H1 (cell line): ENCODE data around the gene ABHD2. TPM values are rescaled to one million over a fixed set of nuclear protein-coding genes. Genes with fewer than 3 reads are reported as not detected.

Source experiments
- CBX8 ChIP-seq: fragments of 300-800, 300-1000 bp; sonication (generic); IDR thresholded peaks from 2 replicates; pipeline ENCODE4 v1.7.1; 2016; ENCODE audit warnings: low read depth, low read length, borderline replicate concordance
- JUND ChIP-seq: IDR thresholded peaks from 2 replicates; pipeline ENCODE4 v1.6.1; 2011; ENCODE audit warnings: mild to moderate bottlenecking, improper control_type of control experiment, low read length
- POU5F1 ChIP-seq: IDR thresholded peaks from 2 replicates; pipeline ENCODE4 v1.6.1; 2011; ENCODE audit warnings: low read depth, mild to moderate bottlenecking, low read length, moderate library complexity
- SP2 ChIP-seq: IDR thresholded peaks from 2 replicates; pipeline ENCODE4 v1.6.1; 2012; ENCODE audit warnings: mild to moderate bottlenecking, low read length, inconsistent platforms
- SRF ChIP-seq: IDR thresholded peaks from 2 replicates; pipeline ENCODE4 v1.6.1; 2011; ENCODE audit warnings: mild to moderate bottlenecking, low read depth, low read length, moderate library complexity
- TBP ChIP-seq: IDR thresholded peaks from 2 replicates; pipeline ENCODE4 v1.6.1; 2011; ENCODE audit warnings: low read depth, low read length, improper control_type of control experiment
- polyA plus RNA-seq, 7 experiments: library from polyadenylated mRNA; depleted of rRNA in 3 of 7; stranded (reverse) in 5 of 7; unstranded in 2 of 7; fragments of >200 nt in 5 of 7; fragments of 200-250 nt in 2 of 7; gene quantifications; 1 replicate in 5 of 7; 2 replicates in 1 of 7; 4 replicates in 1 of 7; pipeline versions ENCODE4 v1.2.1 to v1.2.3, GENCODE V29; 2011 to 2013; ENCODE audit warnings: missing spikeins in 2 of 7, mixed read lengths in 2 of 7
- total RNA-seq: library from RNA; stranded (reverse); fragmentation: NEBNext Ultra II Directional; extraction: Animal tissue kit (Norgen Biotek cat#: 25700); gene quantifications from 2 replicates; pipeline ENCODE4 v1.2.1, GENCODE V29; 2021
- TF ChIP-seq, protein P1 (sequence below): fragments of 300-600 bp; sonication (generic); IDR thresholded peaks from 2 replicates; pipeline ENCODE4 v1.7.1; 2012; ENCODE audit warnings: low read length, moderate library complexity, mild to moderate bottlenecking, inconsistent platforms; ENCODE audit not compliant: insufficient replicate concordance
- TF ChIP-seq, protein P2 (sequence below): IDR thresholded peaks from 2 replicates; pipeline ENCODE4 v1.6.1; 2011; ENCODE audit warnings: low read depth, mild to moderate bottlenecking, low read length; ENCODE audit not compliant: insufficient read depth

Gene ABHD2
- total and polyA plus RNA-seq, 2 of the 8 experiments (the other 6 are each of a cell fraction or from before 2014, with no cell fraction given), result 9.1 to 23.7 TPM

DNA sequence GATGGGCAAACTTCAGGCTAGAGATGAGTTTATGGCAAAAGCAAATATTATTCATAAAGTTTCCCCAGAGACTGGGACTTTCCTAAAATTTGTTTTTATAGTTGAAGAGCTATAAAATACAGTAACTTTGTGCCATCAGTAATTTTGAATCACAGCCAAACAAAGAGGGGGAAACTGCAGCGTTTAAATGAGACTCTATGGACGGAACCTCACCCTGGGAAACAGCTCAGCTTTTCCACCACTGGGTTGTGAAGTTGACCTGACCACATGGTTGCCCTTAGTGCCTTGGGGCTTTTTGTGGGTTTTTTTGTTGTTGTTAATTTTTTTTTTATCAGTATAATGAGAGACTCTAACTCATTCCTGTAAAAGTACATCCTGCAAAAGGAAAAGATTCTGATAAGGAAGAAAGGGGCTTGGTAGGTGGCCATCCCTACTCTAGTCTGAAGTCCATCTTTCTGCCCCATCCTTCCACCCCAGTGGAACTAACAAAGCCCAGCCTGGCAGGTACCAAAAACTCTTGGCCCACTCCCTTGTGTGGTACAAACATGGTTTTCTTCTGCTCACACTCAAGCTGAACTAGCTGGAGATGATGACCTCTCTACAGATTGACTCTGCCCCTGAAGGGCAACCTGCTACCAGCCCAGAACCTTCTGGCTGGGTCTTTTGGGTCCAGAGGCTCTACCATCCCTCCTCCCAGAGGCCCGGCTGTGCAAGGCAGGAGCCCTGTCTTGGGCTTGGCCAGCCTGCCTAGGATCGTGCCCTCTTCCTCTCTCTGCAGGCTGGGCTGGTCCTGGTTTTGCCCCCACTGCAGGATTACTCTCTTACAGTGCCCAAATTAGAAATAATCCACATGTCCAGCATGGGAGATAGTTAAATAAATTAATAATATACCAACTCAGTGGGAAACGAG is 92.0 kb downstream of the ABHD2 start (continued):
- TF ChIP-seq, protein P1, sequence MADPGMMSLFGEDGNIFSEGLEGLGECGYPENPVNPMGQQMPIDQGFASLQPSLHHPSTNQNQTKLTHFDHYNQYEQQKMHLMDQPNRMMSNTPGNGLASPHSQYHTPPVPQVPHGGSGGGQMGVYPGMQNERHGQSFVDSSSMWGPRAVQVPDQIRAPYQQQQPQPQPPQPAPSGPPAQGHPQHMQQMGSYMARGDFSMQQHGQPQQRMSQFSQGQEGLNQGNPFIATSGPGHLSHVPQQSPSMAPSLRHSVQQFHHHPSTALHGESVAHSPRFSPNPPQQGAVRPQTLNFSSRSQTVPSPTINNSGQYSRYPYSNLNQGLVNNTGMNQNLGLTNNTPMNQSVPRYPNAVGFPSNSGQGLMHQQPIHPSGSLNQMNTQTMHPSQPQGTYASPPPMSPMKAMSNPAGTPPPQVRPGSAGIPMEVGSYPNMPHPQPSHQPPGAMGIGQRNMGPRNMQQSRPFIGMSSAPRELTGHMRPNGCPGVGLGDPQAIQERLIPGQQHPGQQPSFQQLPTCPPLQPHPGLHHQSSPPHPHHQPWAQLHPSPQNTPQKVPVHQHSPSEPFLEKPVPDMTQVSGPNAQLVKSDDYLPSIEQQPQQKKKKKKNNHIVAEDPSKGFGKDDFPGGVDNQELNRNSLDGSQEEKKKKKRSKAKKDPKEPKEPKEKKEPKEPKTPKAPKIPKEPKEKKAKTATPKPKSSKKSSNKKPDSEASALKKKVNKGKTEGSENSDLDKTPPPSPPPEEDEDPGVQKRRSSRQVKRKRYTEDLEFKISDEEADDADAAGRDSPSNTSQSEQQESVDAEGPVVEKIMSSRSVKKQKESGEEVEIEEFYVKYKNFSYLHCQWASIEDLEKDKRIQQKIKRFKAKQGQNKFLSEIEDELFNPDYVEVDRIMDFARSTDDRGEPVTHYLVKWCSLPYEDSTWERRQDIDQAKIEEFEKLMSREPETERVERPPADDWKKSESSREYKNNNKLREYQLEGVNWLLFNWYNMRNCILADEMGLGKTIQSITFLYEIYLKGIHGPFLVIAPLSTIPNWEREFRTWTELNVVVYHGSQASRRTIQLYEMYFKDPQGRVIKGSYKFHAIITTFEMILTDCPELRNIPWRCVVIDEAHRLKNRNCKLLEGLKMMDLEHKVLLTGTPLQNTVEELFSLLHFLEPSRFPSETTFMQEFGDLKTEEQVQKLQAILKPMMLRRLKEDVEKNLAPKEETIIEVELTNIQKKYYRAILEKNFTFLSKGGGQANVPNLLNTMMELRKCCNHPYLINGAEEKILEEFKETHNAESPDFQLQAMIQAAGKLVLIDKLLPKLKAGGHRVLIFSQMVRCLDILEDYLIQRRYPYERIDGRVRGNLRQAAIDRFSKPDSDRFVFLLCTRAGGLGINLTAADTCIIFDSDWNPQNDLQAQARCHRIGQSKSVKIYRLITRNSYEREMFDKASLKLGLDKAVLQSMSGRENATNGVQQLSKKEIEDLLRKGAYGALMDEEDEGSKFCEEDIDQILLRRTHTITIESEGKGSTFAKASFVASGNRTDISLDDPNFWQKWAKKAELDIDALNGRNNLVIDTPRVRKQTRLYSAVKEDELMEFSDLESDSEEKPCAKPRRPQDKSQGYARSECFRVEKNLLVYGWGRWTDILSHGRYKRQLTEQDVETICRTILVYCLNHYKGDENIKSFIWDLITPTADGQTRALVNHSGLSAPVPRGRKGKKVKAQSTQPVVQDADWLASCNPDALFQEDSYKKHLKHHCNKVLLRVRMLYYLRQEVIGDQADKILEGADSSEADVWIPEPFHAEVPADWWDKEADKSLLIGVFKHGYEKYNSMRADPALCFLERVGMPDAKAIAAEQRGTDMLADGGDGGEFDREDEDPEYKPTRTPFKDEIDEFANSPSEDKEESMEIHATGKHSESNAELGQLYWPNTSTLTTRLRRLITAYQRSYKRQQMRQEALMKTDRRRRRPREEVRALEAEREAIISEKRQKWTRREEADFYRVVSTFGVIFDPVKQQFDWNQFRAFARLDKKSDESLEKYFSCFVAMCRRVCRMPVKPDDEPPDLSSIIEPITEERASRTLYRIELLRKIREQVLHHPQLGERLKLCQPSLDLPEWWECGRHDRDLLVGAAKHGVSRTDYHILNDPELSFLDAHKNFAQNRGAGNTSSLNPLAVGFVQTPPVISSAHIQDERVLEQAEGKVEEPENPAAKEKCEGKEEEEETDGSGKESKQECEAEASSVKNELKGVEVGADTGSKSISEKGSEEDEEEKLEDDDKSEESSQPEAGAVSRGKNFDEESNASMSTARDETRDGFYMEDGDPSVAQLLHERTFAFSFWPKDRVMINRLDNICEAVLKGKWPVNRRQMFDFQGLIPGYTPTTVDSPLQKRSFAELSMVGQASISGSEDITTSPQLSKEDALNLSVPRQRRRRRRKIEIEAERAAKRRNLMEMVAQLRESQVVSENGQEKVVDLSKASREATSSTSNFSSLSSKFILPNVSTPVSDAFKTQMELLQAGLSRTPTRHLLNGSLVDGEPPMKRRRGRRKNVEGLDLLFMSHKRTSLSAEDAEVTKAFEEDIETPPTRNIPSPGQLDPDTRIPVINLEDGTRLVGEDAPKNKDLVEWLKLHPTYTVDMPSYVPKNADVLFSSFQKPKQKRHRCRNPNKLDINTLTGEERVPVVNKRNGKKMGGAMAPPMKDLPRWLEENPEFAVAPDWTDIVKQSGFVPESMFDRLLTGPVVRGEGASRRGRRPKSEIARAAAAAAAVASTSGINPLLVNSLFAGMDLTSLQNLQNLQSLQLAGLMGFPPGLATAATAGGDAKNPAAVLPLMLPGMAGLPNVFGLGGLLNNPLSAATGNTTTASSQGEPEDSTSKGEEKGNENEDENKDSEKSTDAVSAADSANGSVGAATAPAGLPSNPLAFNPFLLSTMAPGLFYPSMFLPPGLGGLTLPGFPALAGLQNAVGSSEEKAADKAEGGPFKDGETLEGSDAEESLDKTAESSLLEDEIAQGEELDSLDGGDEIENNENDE, result no peak
- TF ChIP-seq SRF (no peak), CBX8 (no peak), TBP (no peak), POU5F1 (no peak), SP2 (no peak), JUND (no peak)
- TF ChIP-seq, protein P2, sequence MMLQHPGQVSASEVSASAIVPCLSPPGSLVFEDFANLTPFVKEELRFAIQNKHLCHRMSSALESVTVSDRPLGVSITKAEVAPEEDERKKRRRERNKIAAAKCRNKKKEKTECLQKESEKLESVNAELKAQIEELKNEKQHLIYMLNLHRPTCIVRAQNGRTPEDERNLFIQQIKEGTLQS, result no peak
